ENCODE data around the gene NSMF. TPM values are rescaled to one million over a fixed set of nuclear protein-coding genes. Genes with fewer than 3 reads are reported as not detected.

The NSMF gene
- total and polyA plus RNA-seq, 2 of the 8 experiments (the other 6 are each of a cell fraction or from before 2014, with no cell fraction given) = 56.7 to 65.1 TPM

DNA sequence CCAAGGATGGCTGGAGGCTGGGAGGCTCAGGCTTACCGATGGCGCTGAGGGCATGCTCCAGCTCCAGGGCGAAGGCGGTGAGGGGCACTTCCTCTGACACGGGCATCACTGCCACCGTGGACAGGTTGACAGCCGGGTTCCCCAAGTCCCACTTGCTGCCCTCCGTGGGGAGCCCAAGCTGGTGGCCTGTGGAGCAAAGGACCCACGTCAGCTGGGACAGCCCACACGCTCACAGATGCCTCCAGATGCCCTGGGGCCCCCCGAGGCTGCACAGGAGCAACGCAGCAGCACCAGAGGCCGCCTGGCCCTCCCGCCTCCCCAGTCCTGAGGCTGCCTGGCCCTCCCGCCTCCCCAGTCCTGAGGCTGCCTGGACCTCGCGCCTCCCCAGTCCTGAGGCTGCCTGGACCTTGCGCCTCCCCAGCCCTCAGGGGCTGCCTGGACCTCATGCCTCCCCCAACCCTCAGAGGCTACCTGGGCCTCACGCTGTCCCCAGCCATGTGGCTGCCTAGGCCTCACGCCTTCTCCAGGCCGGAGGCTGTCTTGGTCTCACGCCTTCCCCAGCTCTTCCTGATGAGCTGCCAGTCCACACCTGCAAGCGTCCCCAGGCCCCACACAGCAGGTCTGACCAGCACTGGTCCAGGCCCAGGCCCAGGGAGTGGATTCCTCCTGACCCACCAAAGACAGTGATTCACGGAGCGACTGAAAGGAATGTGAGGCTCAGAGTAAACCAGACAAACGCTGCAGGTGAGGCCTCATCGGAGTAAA is 25.6 kb upstream of the NSMF start:
- H2BK20ac ChIP-seq (ENCODE audit: low read length) = no peak overlapping the region
- CTCF ChIA-PET (ENCODE audit: partially characterized antibody) = no interaction called here
- no peak overlapping the region for H4K8ac ChIP-seq (ENCODE audit: extremely low read depth, insufficient read depth, low read length)
- no peaks in the 10 kb centered on the region for H3K9me3 ChIP-seq (ENCODE audit: insufficient read depth in 2 of 2, low read depth in 1 of 2, low read length in 1 of 2)
- WGBS, 2 experiments (ENCODE audit: extremely low coverage in 1 of 2, insufficient coverage in 1 of 2, insufficient read length in 1 of 2, insufficient replicate concordance in 2 of 2, low coverage in 1 of 2, low lambda C conversion rate in 2 of 2, missing lambda C conversion rate in 1 of 2) = 93% methylated on average over 22 of the region's 27 CpGs; no CpG with 5 or more reads in 1 of the 2 experiments
- H3K23ac ChIP-seq (ENCODE audit: insufficient read length) = no peak overlapping the region
- H3K4me1 ChIP-seq (replicated peaks in 1 of 4; ENCODE audit: control insufficient read depth in 3 of 4, insufficient read depth in 4 of 4, low read length in 3 of 4) = no peaks in the 10 kb centered on the region; a peak in 1 of 7 replicates
- no peaks in the 10 kb centered on the region for H3K79me2 ChIP-seq (ENCODE audit: control insufficient read depth in 1 of 2, insufficient read depth in 2 of 2, low read length in 2 of 2)
- no peak overlapping the region for H2BK15ac ChIP-seq (ENCODE audit: low read length)
- H4K5ac ChIP-seq (ENCODE audit: insufficient read length, low read depth, low read length) = no peak overlapping the region
- H4K91ac ChIP-seq (replicated peaks; ENCODE audit: insufficient read length, low read length) = no peak overlapping the region
- H3K56ac ChIP-seq (replicated peaks; ENCODE audit: insufficient read length, low read depth, low read length) = no peak overlapping the region
- TF ChIP-seq POLR2A (IDR thresholded peaks at IDR 0.05; ENCODE audit: control extremely low read depth in 1 of 2, low read depth in 2 of 2, low read length in 2 of 2) = no peak
- TF ChIP-seq, protein P1, sequence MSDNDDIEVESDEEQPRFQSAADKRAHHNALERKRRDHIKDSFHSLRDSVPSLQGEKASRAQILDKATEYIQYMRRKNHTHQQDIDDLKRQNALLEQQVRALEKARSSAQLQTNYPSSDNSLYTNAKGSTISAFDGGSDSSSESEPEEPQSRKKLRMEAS (IDR thresholded peaks at IDR 0.05) = 0 out of 2 replicates have a peak, but pooled peaks have one; percentile 24
- POLR2A ChIA-PET (ENCODE audit: partially characterized antibody) = no interaction called here
- H2BK12ac ChIP-seq (ENCODE audit: low read depth, low read length) = no peak overlapping the region
- no peaks in the 10 kb centered on the region for H3K23me2 ChIP-seq (ENCODE audit: low read depth, low read length)
- H2AK5ac ChIP-seq (ENCODE audit: low read depth, low read length) = no peak overlapping the region
- H3K4me3 ChIP-seq (ENCODE audit: extremely low read depth in 1 of 4, insufficient read depth in 2 of 4, low read depth in 3 of 4, low read length in 4 of 4) = no peak overlapping the region
- no peak overlapping the region for H2AFZ ChIP-seq (ENCODE audit: low read length)
- DNase-seq (ENCODE audit: low read depth in 1 of 2, low spot score in 2 of 2) = no peak
- no peak overlapping the region for H3K27ac ChIP-seq (ENCODE audit: low read depth, low read length)
- FAIRE-seq = no peak
- no peak overlapping the region for H3K18ac ChIP-seq (ENCODE audit: extremely low read depth, low read length)
- no peak overlapping the region for H3K4me2 ChIP-seq (ENCODE audit: insufficient read depth in 1 of 2, low read depth in 2 of 2, low read length in 2 of 2)
- no peaks in the 10 kb centered on the region for H3K36me3 ChIP-seq (ENCODE audit: control insufficient read depth in 2 of 4, insufficient read depth in 4 of 4, low read length in 3 of 4)
- H3K14ac ChIP-seq (ENCODE audit: insufficient read length) = no peak overlapping the region
- peaks cover 0 to 1% of the 10 kb centered on the region in 2 experiments for H4K20me1 ChIP-seq (replicated peaks in 1 of 2; ENCODE audit: control insufficient read depth in 1 of 2, insufficient read depth in 2 of 2, low read length in 2 of 2)
- H3K79me1 ChIP-seq (ENCODE audit: low read depth, low read length) = no peaks in the 10 kb centered on the region
- H2BK5ac ChIP-seq (ENCODE audit: low read depth, low read length) = no peak overlapping the region
- H3K4ac ChIP-seq (replicated peaks; ENCODE audit: insufficient read length, low read depth, low read length) = no peak overlapping the region
- H3K9ac ChIP-seq (replicated peaks in 1 of 4; ENCODE audit: extremely low read depth in 1 of 4, low read depth in 3 of 4, low read length in 3 of 4) = no peak overlapping the region; a peak in 1 of 7 replicates
- H3K27me3 ChIP-seq (replicated peaks in 1 of 4; ENCODE audit: control insufficient read depth in 3 of 4, extremely low read depth in 1 of 4, insufficient read depth in 3 of 4, low read length in 3 of 4) = no peaks in the 10 kb centered on the region; a peak in 1 of 7 replicates
- H2BK120ac ChIP-seq (replicated peaks; ENCODE audit: low read depth, low read length) = no peak overlapping the region

Measured in H1 (cell line).